Peyer's patch (tissue), 4 donors: ENCODE data around the gene EDARADD.

ENCODE experiments used
- CTCF ChIP-seq, 6 experiments: fragments of 450-650 bp in 4 of 6; fragments of 200-600 bp in 2 of 6; sonication (generic) in 1 of 6; IDR thresholded peaks; one replicate each; pipeline ENCODE4 v1.5.1; 2017 to 2019; ENCODE audit warnings: antibody characterized with exemption in 6 of 6, mild to moderate bottlenecking in 3 of 6, moderate library complexity in 1 of 6
- POLR2A ChIP-seq, 2 donors: fragments of 450-650 bp; IDR thresholded peaks; one replicate each; pipeline ENCODE4 v1.5.1; 2017; ENCODE audit warnings: antibody characterized with exemption in 2 of 2, mild to moderate bottlenecking in 2 of 2, moderate library complexity in 2 of 2

- TF ChIP-seq CTCF (IDR thresholded peaks at IDR 0.05) (no peak), POLR2A (IDR thresholded peaks at IDR 0.05) (no peak)
Measured at GRCh38 chr1:236494586-236495466, 100.7 kb downstream of the EDARADD start.
